Endothelial cell of umbilical vein (primary cell): ENCODE results near the gene ARF5. TPM values are rescaled to one million over a fixed set of nuclear protein-coding genes. Genes with fewer than 3 reads are reported as not detected.
A peak's percentile ranks its signal among the peaks of the same experiment; 100 is the strongest.

Source experiments
- BruUV-seq: library from RNA; stranded (reverse); fragments of 400-500 nt; replicated peaks from 2 replicates; lab custom pipeline; 2021; lab: Mats Ljungman, UMichigan
- CTCF ChIA-PET: fragments of 300-600, 350-600 bp; sonication (Branson Sonifier 250); formaldehyde crosslinking; loops from one replicate; lab custom pipeline; 2021; ENCODE audit warnings: antibody characterized with exemption, inconsistent platforms; lab: Charles Lee
- POLR2A ChIA-PET: fragments of 300-600, 350-600 bp; sonication (Branson Sonifier 250); formaldehyde crosslinking; loops from one replicate; lab custom pipeline; 2021; ENCODE audit warnings: antibody characterized with exemption, inconsistent platforms; lab: Charles Lee
- DNase-seq: peaks from one replicate; pipeline ENCODE4 v3.0.0-alpha.2; 2011; ENCODE audit warnings: low read depth, low spot score
- FAIRE-seq: peaks from 2 replicates; lab custom pipeline; 2011; peaks lifted over from hg19 to GRCh38; lab: Jason Lieb, UNC
- H2AFZ ChIP-seq: 2 replicates; pipeline ENCODE4 v1.6.0; 2012; ENCODE audit warnings: low read depth, low read length, control low read depth, inconsistent platforms
- H3K27ac ChIP-seq: 2 replicates; pipeline ENCODE4 v1.5.1; 2011; ENCODE audit warnings: low read depth, mild to moderate bottlenecking, control low read depth, low read length, moderate library complexity; ENCODE audit not compliant: insufficient read depth
- H3K27me3 ChIP-seq, 2 experiments: 2 replicates each; pipeline versions ENCODE4 v1.6.0 to v1.6.1; 2011; ENCODE audit warnings: low read length in 2 of 2, mixed read lengths in 1 of 2; ENCODE audit not compliant: control insufficient read depth in 2 of 2, insufficient read depth in 2 of 2
- H3K36me3 ChIP-seq, 2 experiments: 2 replicates in 1 of 2; 3 replicates in 1 of 2; pipeline ENCODE4 v1.5.1; 2011; ENCODE audit warnings: low read length in 2 of 2, mild to moderate bottlenecking in 1 of 2, moderate library complexity in 1 of 2; ENCODE audit not compliant: control insufficient read depth in 2 of 2, insufficient read depth in 2 of 2; ENCODE audit errors: extremely low read depth in 1 of 2
- H3K4me1 ChIP-seq: 3 replicates; pipeline ENCODE4 v1.5.1; 2011; ENCODE audit warnings: mild to moderate bottlenecking, low read length; ENCODE audit not compliant: control insufficient read depth, insufficient read depth; ENCODE audit errors: extremely low read depth
- H3K4me2 ChIP-seq: 2 replicates; pipeline ENCODE4 v1.6.1; 2011; ENCODE audit warnings: low read length, control low read depth, mixed read lengths; ENCODE audit not compliant: insufficient read depth
- H3K4me3 ChIP-seq, 3 experiments: fragments of 200-600 bp in 1 of 3; sonication (generic), shearing (Covaris generic) in 1 of 3; replicated peaks in 1 of 3; 2 replicates each; pipeline ENCODE4 v1.5.1; 2011 to 2016; ENCODE audit warnings: control low read depth in 3 of 3, low read length in 3 of 3, mild to moderate bottlenecking in 2 of 3, inconsistent platforms in 1 of 3, low read depth in 1 of 3, moderate library complexity in 1 of 3; ENCODE audit not compliant: insufficient read depth in 1 of 3
- H3K79me2 ChIP-seq: 2 replicates; pipeline ENCODE4 v1.6.0; 2012; ENCODE audit warnings: low read length, inconsistent platforms; ENCODE audit not compliant: control insufficient read depth, insufficient read depth
- H3K9ac ChIP-seq: replicated peaks from 2 replicates; pipeline ENCODE3; 2011; ENCODE audit warnings: low read length, control low read depth; ENCODE audit not compliant: insufficient read depth; ENCODE audit errors: extremely low read depth
- H3K9me1 ChIP-seq: replicated peaks from 3 replicates; pipeline ENCODE4 v1.6.0; 2011; ENCODE audit warnings: mild to moderate bottlenecking, low read length; ENCODE audit not compliant: control insufficient read depth, insufficient read depth; ENCODE audit errors: extremely low read depth
- H3K9me3 ChIP-seq: replicated peaks from 2 replicates; pipeline ENCODE4 v1.5.1; 2012; ENCODE audit warnings: low read length, inconsistent platforms; ENCODE audit not compliant: control insufficient read depth, insufficient read depth
- H4K20me1 ChIP-seq: replicated peaks from 2 replicates; pipeline ENCODE3; 2011; ENCODE audit warnings: mild to moderate bottlenecking, low read length; ENCODE audit not compliant: control insufficient read depth, insufficient read depth; ENCODE audit errors: extremely low read depth
- EZH2 ChIP-seq: IDR thresholded peaks from 2 replicates; pipeline ENCODE4 v1.6.1; 2012; ENCODE audit warnings: borderline replicate concordance, low read depth, mild to moderate bottlenecking, moderate library complexity, low read length, inconsistent platforms; ENCODE audit not compliant: severe bottlenecking
- FOS ChIP-seq: IDR thresholded peaks from 2 replicates; pipeline ENCODE4 v1.6.1; 2011; ENCODE audit warnings: mild to moderate bottlenecking, low read length, moderate library complexity, borderline replicate concordance; ENCODE audit not compliant: insufficient read depth
- GATA2 ChIP-seq: IDR thresholded peaks from 2 replicates; pipeline ENCODE4 v1.7.0; 2011; ENCODE audit warnings: low read depth, mild to moderate bottlenecking, moderate library complexity, mixed read lengths, low read length; ENCODE audit not compliant: insufficient read length, insufficient read depth
- JUN ChIP-seq: IDR thresholded peaks from 2 replicates; pipeline ENCODE4 v1.6.1; 2011; ENCODE audit warnings: borderline replicate concordance, low read depth; ENCODE audit not compliant: insufficient read length, insufficient read depth
- MYC ChIP-seq: IDR thresholded peaks from one replicate; pipeline ENCODE4 v1.6.1; 2011; ENCODE audit warnings: mild to moderate bottlenecking, low read depth, low read length
- POLR2A ChIP-seq: IDR thresholded peaks from 2 replicates; pipeline ENCODE4 v1.6.1; 2012; ENCODE audit warnings: low read depth, mild to moderate bottlenecking, control low read depth, low read length
- POLR2AphosphoS5 ChIP-seq: IDR thresholded peaks from 2 replicates; pipeline ENCODE4 v1.6.1; 2012; ENCODE audit warnings: low read depth, mild to moderate bottlenecking, control low read depth, low read length, moderate library complexity; ENCODE audit not compliant: insufficient read depth
- dilution Hi-C: fragments of 300-500 bp; cut with MboI; formaldehyde crosslinking; loops from one replicate; pipeline ENCODE4 v1.15.0; 2019; ENCODE audit warnings: low sequenced_read_pairs; ENCODE audit not compliant: extremely low pct_ligation_motif_present
- intact Hi-C: fragments of 100-400 bp; cut with micrococcal nuclease; formaldehyde crosslinking; loops from one replicate; pipeline ENCODE4 v1.10.0; 2022
- polyA plus RNA-seq, 4 experiments: library from polyadenylated mRNA; depleted of rRNA in 3 of 4; stranded (reverse) in 3 of 4; unstranded in 1 of 4; fragments of >200 nt; gene quantifications; 2 replicates each; pipeline versions ENCODE4 v1.2.1 to v1.2.3, GENCODE V29; 2011 to 2012; ENCODE audit warnings: missing spikeins in 1 of 4
- total RNA-seq: library from RNA; stranded (reverse); gene quantifications from 2 replicates; pipeline ENCODE4 v1.2.3, GENCODE V29; 2021
- TF ChIP-seq, protein P1 (sequence below), 2 donors: IDR thresholded peaks; 1 replicate in 1 of 2; 2 replicates in 1 of 2; pipeline ENCODE4 v1.5.1; 2011; ENCODE audit warnings: low read length in 2 of 2, mild to moderate bottlenecking in 2 of 2, moderate library complexity in 2 of 2, control low read depth in 1 of 2, inconsistent platforms in 1 of 2, low read depth in 1 of 2; ENCODE audit not compliant: insufficient read depth in 1 of 2; ENCODE audit errors: extremely low read depth in 1 of 2
- TF ChIP-seq, protein P2 (sequence below): IDR thresholded peaks from 2 replicates; pipeline ENCODE4 v1.6.1; 2011; ENCODE audit not compliant: insufficient read depth, insufficient read length

Gene ARF5
- total and polyA plus RNA-seq, 2 donors (not counting 3 experiments of a cell fraction or from before 2014, with no cell fraction given) = 122 to 428 TPM

DNA sequence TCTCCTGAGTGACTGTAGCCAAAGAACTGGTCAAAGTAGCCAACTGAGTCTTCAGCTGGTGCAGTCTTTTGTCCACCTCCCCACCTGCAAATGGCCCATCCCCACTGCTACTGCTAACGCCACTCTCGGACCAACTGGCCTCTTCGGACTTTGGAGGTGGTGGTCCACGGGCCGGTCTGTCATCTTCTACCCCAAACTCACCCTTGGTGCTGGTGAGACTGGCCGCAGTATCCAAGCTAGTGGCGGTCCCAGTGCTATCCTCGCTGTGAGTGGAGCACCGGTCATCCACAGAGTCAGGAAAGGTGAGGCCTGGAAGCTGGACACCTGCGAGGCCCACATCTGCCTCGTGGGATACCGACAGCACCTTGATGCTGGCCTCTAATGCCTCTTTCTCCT, 3.6 kb upstream of the ARF5 start:
- peak overlapping the region; percentile 87 to 95 (median 94) for H3K4me3 ChIP-seq
- peaks cover 0 to 9% of the 10 kb centered on the region in 2 experiments for H3K36me3 ChIP-seq
- peak overlapping the region; percentile 72 for H2AFZ ChIP-seq
- FAIRE-seq (no peak), DNase-seq (no peak)
- peak overlapping the region; percentile 60 for H3K27ac ChIP-seq
- no peaks in the 10 kb centered on the region for H3K9me3 ChIP-seq
- no peaks in the 10 kb centered on the region for H3K9me1 ChIP-seq
- peak overlapping the region; percentile 89 for H3K9ac ChIP-seq
- H3K4me1 ChIP-seq = peaks cover 37% of the 10 kb centered on the region
- H4K20me1 ChIP-seq = no peaks in the 10 kb centered on the region
- no peaks in the 10 kb centered on the region for H3K27me3 ChIP-seq
- ChIA-PET CTCF (interaction anchor here (1.5 kb wide), 1 partner anchor 625 kb away, joined by 5 read pairs; no protein-coding TSS in a partner anchor), POLR2A (no interaction called here)
- H3K4me2 ChIP-seq = peak overlapping the region; percentile 98
- intact Hi-C loops (loop anchor here (1.0 to 10.0 kb wide), 7 partner anchors 68 to 884 kb away; partner anchors contain the start of genes GRM8, LRRC4 and SND1), dilution Hi-C loops (no loop called here)
- no TSS peak for BruUV-seq
- TF ChIP-seq EZH2 = no peak
- no peak for TF ChIP-seq JUN
- TF ChIP-seq POLR2AphosphoS5 = no peak
- TF ChIP-seq POLR2A = no peak
- TF ChIP-seq FOS = no peak
- TF ChIP-seq GATA2 = no peak
- TF ChIP-seq, protein P1, sequence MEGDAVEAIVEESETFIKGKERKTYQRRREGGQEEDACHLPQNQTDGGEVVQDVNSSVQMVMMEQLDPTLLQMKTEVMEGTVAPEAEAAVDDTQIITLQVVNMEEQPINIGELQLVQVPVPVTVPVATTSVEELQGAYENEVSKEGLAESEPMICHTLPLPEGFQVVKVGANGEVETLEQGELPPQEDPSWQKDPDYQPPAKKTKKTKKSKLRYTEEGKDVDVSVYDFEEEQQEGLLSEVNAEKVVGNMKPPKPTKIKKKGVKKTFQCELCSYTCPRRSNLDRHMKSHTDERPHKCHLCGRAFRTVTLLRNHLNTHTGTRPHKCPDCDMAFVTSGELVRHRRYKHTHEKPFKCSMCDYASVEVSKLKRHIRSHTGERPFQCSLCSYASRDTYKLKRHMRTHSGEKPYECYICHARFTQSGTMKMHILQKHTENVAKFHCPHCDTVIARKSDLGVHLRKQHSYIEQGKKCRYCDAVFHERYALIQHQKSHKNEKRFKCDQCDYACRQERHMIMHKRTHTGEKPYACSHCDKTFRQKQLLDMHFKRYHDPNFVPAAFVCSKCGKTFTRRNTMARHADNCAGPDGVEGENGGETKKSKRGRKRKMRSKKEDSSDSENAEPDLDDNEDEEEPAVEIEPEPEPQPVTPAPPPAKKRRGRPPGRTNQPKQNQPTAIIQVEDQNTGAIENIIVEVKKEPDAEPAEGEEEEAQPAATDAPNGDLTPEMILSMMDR (IDR thresholded peaks at IDR 0.05; ENCODE audit: extremely low read depth in 1 of 2, insufficient read depth in 1 of 2, low read depth in 1 of 2, low read length in 2 of 2) = no peak
- TF ChIP-seq MYC = no peak
- TF ChIP-seq, protein P2, sequence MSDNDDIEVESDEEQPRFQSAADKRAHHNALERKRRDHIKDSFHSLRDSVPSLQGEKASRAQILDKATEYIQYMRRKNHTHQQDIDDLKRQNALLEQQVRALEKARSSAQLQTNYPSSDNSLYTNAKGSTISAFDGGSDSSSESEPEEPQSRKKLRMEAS = no peak
- peaks cover 37% of the 10 kb centered on the region for H3K79me2 ChIP-seq
